HepG2 (cell line): ENCODE measurements around the gene KANSL1. TPM values are rescaled to one million over a fixed set of nuclear protein-coding genes. Genes with fewer than 3 reads are reported as not detected.

Experiments
- BRCA1 ChIP-seq: sonication (generic); formaldehyde crosslinking; IDR thresholded peaks from 2 replicates; pipeline ENCODE4 v1.4.0; 2020; ENCODE audit warnings: missing genetic modification reagents
- ESRRA ChIP-seq: sonication (generic); formaldehyde crosslinking; IDR thresholded peaks from 2 replicates; pipeline ENCODE4 v1.5.1; 2020; ENCODE audit warnings: mild to moderate bottlenecking, low read depth, missing genetic modification reagents
- NFYB ChIP-seq: sonication (generic); formaldehyde crosslinking; IDR thresholded peaks from 2 replicates; pipeline ENCODE4 v1.4.0; 2020; ENCODE audit warnings: missing genetic modification reagents
- RAD51 ChIP-seq: fragments of 450-650 bp; IDR thresholded peaks from 2 replicates; pipeline ENCODE4 v1.6.1; 2016; ENCODE audit warnings: borderline replicate concordance
- TEAD2 ChIP-seq: sonication (generic); formaldehyde crosslinking; IDR thresholded peaks from 2 replicates; pipeline ENCODE4 v1.9.0; 2021; ENCODE audit warnings: missing genetic modification reagents
- ZBTB7B ChIP-seq: sonication (generic); formaldehyde crosslinking; IDR thresholded peaks from 2 replicates; pipeline ENCODE4 v1.4.0; 2020; ENCODE audit warnings: missing genetic modification reagents
- ZNF205 ChIP-seq: IDR thresholded peaks from 2 replicates; pipeline ENCODE4 v1.6.1; 2018; ENCODE audit warnings: missing biosample characterization, missing genetic modification reagents
- ZNF713 ChIP-seq: sonication (generic); formaldehyde crosslinking; IDR thresholded peaks from 2 replicates; pipeline ENCODE4 v1.4.0; 2020; ENCODE audit warnings: mild to moderate bottlenecking, missing genetic modification reagents
- ZNF761 ChIP-seq: sonication (generic); formaldehyde crosslinking; conservative IDR thresholded peaks from 2 replicates; pipeline ENCODE4 v1.4.0; 2020; ENCODE audit warnings: mild to moderate bottlenecking, missing genetic modification reagents
- polyA plus RNA-seq, 8 experiments: library from polyadenylated mRNA; depleted of rRNA in 3 of 8; stranded (reverse) in 7 of 8; unstranded in 1 of 8; fragments of >200 nt; fragmentation: Illumina TruSeq in 4 of 8; extraction: Trizol in 4 of 8; gene quantifications; 2 replicates each; pipeline versions ENCODE4 v1.2.1 to v1.2.3, GENCODE V29; 2011 to 2016; ENCODE audit warnings: low read depth in 4 of 8, missing spikeins in 1 of 8, mixed read lengths in 1 of 8; ENCODE audit not compliant: insufficient read depth in 1 of 8
- total RNA-seq, 5 experiments: library from RNA; depleted of rRNA; stranded (reverse); fragments of >200 nt; fragmentation: Illumina TruSeq; extraction: Trizol; gene quantifications; 2 replicates each; pipeline ENCODE4 v1.2.3, GENCODE V29; 2016; ENCODE audit warnings: low read depth in 1 of 5
- TF ChIP-seq, protein P1 (sequence below): IDR thresholded peaks from 2 replicates; pipeline ENCODE4 v1.6.1; 2016
- TF ChIP-seq, protein P2 (sequence below): sonication (generic); formaldehyde crosslinking; IDR thresholded peaks from 2 replicates; pipeline ENCODE4 v1.9.0; 2021; ENCODE audit warnings: mild to moderate bottlenecking, missing genetic modification reagents
- TF ChIP-seq, protein P3 (sequence below): sonication (generic); formaldehyde crosslinking; IDR thresholded peaks from 2 replicates; pipeline ENCODE4 v1.4.0; 2020; ENCODE audit warnings: missing genetic modification reagents
- TF ChIP-seq, protein P4 (sequence below): IDR thresholded peaks from 2 replicates; pipeline ENCODE4 v1.6.1; 2016; ENCODE audit warnings: missing genetic modification reagents, missing compliant biosample characterization
- TF ChIP-seq, protein P5 (sequence below): sonication (generic); formaldehyde crosslinking; IDR thresholded peaks from 2 replicates; pipeline ENCODE4 v1.5.1; 2020; ENCODE audit warnings: missing genetic modification reagents, mild to moderate bottlenecking, borderline replicate concordance

Gene KANSL1
- total and polyA plus RNA-seq, 2 of the 13 experiments (the other 11 are each of a cell fraction or from before 2014, with no cell fraction given): 24.0 to 59.6 TPM

DNA sequence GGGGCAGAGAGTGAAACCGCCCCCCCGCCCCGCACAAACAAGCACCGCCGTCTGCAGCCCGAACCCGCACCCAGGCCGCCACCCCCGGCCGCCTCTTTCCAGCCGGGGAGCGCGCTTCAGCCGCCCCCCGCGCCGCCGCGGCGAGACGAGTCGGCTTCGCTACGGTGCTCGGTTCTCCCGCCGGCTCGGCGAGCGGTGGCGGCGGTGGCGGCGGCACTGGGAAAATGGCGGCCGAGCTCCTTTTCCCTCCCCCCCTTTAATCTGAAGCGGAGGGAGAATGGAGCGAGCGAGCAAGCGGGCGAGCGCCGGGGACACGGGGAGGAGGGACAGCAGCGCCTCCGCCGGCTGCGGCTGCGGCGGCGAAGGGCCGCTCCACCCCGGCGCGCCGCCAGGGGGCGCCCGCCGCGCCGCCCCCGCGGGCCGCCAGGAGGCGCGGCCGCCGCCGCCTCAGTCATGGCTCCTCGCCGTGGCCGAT is at the start of gene KANSL1 (continued):
- TF ChIP-seq TEAD2 (CRISPR knock-in tag) (no peak), ZBTB7B (no peak), RAD51 (no peak), ZNF761 (CRISPR knock-in tag) (no peak), ZNF713 (no peak), ZNF205 (CRISPR knock-in tag) (no peak; the same call in 1 of the 2 replicates), BRCA1 (no peak), ESRRA (CRISPR knock-in tag) (no peak; the same call in 1 of the 2 replicates), NFYB (CRISPR knock-in tag) (no peak)
- TF ChIP-seq, protein P1, sequence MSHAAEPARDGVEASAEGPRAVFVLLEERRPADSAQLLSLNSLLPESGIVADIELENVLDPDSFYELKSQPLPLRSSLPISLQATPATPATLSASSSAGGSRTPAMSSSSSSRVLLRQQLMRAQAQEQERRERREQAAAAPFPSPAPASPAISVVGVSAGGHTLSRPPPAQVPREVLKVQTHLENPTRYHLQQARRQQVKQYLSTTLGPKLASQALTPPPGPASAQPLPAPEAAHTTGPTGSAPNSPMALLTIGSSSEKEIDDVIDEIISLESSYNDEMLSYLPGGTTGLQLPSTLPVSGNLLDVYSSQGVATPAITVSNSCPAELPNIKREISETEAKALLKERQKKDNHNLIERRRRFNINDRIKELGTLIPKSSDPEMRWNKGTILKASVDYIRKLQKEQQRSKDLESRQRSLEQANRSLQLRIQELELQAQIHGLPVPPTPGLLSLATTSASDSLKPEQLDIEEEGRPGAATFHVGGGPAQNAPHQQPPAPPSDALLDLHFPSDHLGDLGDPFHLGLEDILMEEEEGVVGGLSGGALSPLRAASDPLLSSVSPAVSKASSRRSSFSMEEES (CRISPR knock-in tag): no peak
- TF ChIP-seq, protein P2, sequence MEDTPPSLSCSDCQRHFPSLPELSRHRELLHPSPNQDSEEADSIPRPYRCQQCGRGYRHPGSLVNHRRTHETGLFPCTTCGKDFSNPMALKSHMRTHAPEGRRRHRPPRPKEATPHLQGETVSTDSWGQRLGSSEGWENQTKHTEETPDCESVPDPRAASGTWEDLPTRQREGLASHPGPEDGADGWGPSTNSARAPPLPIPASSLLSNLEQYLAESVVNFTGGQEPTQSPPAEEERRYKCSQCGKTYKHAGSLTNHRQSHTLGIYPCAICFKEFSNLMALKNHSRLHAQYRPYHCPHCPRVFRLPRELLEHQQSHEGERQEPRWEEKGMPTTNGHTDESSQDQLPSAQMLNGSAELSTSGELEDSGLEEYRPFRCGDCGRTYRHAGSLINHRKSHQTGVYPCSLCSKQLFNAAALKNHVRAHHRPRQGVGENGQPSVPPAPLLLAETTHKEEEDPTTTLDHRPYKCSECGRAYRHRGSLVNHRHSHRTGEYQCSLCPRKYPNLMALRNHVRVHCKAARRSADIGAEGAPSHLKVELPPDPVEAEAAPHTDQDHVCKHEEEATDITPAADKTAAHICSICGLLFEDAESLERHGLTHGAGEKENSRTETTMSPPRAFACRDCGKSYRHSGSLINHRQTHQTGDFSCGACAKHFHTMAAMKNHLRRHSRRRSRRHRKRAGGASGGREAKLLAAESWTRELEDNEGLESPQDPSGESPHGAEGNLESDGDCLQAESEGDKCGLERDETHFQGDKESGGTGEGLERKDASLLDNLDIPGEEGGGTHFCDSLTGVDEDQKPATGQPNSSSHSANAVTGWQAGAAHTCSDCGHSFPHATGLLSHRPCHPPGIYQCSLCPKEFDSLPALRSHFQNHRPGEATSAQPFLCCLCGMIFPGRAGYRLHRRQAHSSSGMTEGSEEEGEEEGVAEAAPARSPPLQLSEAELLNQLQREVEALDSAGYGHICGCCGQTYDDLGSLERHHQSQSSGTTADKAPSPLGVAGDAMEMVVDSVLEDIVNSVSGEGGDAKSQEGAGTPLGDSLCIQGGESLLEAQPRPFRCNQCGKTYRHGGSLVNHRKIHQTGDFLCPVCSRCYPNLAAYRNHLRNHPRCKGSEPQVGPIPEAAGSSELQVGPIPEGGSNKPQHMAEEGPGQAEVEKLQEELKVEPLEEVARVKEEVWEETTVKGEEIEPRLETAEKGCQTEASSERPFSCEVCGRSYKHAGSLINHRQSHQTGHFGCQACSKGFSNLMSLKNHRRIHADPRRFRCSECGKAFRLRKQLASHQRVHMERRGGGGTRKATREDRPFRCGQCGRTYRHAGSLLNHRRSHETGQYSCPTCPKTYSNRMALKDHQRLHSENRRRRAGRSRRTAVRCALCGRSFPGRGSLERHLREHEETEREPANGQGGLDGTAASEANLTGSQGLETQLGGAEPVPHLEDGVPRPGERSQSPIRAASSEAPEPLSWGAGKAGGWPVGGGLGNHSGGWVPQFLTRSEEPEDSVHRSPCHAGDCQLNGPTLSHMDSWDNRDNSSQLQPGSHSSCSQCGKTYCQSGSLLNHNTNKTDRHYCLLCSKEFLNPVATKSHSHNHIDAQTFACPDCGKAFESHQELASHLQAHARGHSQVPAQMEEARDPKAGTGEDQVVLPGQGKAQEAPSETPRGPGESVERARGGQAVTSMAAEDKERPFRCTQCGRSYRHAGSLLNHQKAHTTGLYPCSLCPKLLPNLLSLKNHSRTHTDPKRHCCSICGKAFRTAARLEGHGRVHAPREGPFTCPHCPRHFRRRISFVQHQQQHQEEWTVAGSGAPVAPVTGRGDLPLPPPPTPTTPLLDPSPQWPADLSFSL: no peak
- TF ChIP-seq, protein P3, sequence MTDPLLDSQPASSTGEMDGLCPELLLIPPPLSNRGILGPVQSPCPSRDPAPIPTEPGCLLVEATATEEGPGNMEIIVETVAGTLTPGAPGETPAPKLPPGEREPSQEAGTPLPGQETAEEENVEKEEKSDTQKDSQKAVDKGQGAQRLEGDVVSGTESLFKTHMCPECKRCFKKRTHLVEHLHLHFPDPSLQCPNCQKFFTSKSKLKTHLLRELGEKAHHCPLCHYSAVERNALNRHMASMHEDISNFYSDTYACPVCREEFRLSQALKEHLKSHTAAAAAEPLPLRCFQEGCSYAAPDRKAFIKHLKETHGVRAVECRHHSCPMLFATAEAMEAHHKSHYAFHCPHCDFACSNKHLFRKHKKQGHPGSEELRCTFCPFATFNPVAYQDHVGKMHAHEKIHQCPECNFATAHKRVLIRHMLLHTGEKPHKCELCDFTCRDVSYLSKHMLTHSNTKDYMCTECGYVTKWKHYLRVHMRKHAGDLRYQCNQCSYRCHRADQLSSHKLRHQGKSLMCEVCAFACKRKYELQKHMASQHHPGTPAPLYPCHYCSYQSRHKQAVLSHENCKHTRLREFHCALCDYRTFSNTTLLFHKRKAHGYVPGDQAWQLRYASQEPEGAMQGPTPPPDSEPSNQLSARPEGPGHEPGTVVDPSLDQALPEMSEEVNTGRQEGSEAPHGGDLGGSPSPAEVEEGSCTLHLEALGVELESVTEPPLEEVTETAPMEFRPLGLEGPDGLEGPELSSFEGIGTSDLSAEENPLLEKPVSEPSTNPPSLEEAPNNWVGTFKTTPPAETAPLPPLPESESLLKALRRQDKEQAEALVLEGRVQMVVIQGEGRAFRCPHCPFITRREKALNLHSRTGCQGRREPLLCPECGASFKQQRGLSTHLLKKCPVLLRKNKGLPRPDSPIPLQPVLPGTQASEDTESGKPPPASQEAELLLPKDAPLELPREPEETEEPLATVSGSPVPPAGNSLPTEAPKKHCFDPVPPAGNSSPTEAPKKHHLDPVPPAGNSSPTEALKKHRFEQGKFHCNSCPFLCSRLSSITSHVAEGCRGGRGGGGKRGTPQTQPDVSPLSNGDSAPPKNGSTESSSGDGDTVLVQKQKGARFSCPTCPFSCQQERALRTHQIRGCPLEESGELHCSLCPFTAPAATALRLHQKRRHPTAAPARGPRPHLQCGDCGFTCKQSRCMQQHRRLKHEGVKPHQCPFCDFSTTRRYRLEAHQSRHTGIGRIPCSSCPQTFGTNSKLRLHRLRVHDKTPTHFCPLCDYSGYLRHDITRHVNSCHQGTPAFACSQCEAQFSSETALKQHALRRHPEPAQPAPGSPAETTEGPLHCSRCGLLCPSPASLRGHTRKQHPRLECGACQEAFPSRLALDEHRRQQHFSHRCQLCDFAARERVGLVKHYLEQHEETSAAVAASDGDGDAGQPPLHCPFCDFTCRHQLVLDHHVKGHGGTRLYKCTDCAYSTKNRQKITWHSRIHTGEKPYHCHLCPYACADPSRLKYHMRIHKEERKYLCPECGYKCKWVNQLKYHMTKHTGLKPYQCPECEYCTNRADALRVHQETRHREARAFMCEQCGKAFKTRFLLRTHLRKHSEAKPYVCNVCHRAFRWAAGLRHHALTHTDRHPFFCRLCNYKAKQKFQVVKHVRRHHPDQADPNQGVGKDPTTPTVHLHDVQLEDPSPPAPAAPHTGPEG (CRISPR knock-in tag): no peak; the same call in 1 of the 2 replicates
- TF ChIP-seq, protein P4, sequence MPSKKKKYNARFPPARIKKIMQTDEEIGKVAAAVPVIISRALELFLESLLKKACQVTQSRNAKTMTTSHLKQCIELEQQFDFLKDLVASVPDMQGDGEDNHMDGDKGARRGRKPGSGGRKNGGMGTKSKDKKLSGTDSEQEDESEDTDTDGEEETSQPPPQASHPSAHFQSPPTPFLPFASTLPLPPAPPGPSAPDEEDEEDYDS (CRISPR knock-in tag): no peak
- TF ChIP-seq, protein P5, sequence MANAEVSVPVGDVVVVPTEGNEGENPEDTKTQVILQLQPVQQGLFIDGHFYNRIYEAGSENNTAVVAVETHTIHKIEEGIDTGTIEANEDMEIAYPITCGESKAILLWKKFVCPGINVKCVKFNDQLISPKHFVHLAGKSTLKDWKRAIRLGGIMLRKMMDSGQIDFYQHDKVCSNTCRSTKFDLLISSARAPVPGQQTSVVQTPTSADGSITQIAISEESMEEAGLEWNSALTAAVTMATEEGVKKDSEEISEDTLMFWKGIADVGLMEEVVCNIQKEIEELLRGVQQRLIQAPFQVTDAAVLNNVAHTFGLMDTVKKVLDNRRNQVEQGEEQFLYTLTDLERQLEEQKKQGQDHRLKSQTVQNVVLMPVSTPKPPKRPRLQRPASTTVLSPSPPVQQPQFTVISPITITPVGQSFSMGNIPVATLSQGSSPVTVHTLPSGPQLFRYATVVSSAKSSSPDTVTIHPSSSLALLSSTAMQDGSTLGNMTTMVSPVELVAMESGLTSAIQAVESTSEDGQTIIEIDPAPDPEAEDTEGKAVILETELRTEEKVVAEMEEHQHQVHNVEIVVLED (CRISPR knock-in tag): no peak
